Activated T-cell treated with anti-CD3 and anti-CD28 coated beads for 24 hours (primary cell): Measurements from ENCODE around the gene KNSTRN.

Source experiments
- DNase-seq: peaks from one replicate; pipeline ENCODE4 v3.0.0-alpha.2; 2020; ENCODE audit warnings: low read depth

Gene KNSTRN

DNA sequence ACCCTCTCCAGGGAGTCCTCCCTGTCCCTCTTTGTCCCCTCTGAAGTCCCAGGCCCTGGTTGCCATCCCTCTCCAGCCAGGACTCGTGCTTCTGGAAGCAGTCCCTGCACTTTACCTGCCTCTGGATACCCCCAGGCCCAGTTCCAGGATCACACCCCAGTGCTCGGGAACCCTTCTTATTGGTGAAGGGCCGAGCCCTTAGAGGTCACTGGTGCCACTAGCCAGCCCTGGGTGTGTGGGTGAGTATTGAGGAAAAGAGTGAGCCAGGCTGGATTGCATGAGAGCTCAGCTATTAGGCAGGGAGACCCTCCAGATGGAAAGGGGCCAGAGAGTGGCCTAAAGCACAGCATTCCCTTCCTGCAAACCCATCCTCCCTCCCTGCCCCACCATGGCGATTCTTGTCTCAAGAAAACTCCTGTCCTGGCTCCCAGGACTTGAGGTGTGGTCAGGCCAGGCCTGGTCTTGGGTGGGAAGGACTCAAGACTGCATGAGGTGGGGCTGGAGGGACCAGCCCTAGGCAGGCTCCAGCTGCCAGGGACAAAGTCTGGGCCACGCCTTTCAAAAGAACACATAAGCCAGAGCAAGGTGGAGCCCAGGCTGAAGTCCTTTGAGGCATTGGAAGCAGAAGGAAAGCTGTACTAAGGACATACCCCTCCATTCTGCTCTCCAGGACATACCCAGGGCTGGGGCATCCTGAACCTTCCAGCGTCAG is 36.5 kb upstream of the KNSTRN start:
- DNase-seq = no peak

DNA sequence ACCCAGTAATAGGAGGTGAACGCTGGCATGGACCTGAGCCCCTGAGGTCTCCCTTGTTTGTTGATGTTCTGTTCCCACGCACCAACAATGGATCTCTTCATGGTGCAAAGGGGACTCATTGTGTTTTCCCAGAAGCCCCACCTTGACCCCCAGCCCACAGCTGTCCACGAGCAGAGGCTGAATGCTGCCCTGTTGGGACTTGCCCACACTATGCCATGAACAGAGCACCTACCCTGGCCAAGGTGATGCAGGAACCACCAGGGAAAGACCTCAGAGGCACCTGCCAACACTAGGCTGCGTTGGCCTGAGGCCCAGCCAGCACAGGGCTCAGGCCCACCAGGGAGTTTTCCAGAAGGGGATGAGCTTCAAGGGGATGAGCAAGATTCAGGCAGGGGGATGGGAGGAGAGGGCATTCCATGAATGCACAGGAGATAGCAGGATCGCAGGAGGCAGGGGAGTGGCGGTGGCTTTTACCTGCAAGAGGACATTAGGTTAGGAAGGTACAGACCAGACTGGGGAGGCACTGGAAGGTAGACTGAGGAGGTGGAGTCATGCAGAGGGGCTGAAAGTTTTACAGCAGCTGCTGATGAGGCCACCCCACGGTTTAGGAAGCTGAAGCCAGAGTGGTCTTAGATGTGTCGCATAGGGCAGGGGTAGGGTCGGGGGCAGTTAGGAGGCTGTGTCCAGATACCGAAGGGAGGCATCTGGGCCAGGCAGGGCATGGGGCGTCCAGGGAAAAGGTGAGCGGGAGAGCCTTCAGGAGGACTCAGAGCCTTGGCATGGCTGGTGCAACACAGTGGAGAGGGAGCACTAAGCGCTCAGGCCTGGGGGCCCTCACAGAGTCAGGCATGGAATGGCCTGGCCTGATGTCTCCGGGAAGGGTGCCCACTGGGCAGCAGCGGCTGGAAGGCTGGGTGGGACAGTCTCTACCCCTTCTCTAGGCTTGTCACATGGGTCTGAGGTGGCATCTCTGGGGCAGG is 35.7 kb upstream of the KNSTRN start:
- DNase-seq = no peak

DNA sequence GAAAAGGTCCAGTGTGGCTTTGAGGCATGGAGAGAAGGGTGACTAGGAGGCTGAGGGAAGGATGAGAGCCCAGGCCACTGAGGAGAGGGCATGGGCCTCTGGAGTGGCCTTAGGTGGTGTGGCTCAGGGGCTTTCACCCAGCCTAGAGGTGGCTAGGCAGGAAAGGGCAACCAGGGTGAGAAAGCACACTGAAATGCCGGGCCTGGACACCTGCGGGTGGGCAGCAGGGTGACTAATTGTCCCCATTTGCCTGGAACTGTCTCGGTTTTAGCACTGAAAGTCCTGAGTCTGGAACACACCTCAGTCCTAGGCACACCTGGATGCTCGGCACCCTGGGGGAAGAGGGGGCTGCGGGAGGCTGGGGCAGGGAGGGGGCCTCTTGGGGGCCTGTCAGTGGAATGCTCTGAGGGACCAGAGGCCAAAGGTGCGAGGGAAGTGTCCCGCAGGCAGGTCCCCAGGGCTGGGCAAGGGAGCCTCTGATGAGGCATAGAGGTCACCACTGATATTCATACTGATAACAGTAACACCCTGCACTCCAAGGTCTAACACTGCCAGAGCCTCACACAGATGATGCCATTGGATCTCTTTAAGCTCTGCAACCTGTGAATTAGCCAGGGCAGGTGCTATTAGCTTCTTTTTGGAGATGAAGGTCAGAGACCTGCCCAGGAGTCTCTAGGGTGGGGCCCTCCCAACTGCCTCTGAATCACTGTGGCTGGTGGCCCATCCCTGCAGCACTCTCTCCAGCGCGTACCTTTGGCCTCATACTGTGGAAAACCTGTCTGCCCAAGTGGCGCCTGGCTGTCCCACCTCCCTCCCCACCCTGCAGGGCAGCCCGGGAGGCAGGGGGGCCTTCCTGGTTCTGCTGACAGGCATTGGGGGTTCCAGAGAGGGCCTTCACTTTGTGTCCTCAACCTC is 34.7 kb upstream of the KNSTRN start:
- DNase-seq = no peak

DNA sequence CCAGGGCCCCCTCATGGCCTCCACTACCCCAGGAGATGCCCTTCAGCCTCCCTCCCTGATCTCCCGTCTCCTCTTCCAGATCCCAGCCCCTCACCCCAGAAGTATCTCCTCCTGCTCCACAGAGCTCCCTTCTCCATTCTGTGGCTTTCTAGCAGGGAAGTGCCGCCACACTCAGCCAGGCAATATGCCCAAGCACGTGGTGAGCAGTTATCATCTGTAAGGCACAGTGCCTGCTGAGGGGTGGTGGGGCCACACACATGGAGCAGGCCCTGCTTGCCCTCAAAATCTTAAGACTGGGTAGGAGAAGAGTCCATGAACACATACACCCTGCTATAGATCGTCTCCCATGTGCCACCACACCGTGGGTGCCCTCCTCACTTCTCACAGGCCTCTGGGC is 34.0 kb upstream of the KNSTRN start:
- DNase-seq = no peak

DNA sequence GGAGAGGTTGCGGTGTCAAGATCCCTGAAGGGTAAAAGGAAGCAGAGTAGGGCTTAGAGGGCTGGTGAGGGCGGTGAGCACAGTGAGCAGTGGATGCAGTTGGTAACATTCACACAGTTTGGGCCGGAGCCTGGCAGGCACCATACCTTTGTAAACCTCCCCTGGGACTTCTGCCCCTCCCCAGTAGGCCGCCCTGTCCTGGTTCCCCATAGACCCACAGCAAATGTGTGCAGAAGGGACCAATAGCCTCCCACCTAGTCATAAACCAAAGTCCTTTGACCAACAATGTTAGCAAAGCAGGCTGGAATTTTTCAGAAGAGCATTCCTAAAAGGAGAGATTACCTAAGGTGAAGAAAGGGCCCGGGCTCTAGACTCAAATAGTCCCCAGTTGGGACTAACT is 33.4 kb upstream of the KNSTRN start:
- DNase-seq = no peak

DNA sequence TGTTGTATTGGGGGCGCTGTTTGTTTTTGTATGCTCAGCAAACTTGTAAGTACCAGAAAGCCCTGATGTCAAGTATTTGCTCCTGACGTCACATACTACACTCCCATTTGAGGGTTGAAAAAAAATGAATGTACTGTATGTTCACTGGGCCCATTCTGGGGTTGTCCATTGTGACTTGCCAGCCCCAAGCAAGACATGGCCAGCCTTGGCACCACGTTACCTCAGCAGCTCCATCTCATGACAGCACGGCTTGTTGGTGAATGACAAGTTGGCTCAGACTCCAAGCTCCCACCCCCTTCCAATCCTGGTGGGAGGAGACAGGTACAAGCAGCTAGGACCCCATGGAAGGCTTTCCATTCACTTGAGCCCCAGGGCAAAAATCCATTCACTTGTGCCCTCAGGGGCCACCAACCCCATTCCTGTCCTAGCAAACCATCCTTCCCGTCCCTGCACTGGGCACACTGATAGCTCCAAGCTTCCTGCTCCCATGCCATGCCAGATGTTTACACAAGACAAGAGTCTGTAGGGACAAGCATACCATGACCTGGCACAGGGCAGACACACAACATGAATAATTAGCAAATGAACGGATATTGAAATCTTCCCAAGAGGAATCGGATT is 30.1 kb upstream of the KNSTRN start:
- DNase-seq = no peak

DNA sequence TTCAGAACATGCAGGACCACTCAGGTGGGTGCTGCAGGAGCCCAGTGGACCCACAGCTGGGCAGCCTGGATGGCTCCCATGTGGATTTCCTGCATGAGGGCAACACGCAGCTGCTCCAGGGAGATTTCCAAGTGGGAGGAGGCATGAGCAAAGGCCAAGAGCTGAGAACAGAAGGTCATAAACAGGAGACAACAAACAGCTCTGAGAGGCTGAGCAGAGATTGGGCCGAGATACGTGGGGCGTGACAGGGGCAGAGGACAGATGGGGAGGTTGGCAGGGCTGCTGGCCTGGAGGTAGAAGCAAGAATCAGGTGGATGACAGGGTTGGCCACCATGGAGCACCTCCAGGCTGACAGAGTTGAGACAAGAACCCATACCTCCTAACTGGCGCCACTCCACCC is 28.8 kb upstream of the KNSTRN start:
- DNase-seq = no peak

DNA sequence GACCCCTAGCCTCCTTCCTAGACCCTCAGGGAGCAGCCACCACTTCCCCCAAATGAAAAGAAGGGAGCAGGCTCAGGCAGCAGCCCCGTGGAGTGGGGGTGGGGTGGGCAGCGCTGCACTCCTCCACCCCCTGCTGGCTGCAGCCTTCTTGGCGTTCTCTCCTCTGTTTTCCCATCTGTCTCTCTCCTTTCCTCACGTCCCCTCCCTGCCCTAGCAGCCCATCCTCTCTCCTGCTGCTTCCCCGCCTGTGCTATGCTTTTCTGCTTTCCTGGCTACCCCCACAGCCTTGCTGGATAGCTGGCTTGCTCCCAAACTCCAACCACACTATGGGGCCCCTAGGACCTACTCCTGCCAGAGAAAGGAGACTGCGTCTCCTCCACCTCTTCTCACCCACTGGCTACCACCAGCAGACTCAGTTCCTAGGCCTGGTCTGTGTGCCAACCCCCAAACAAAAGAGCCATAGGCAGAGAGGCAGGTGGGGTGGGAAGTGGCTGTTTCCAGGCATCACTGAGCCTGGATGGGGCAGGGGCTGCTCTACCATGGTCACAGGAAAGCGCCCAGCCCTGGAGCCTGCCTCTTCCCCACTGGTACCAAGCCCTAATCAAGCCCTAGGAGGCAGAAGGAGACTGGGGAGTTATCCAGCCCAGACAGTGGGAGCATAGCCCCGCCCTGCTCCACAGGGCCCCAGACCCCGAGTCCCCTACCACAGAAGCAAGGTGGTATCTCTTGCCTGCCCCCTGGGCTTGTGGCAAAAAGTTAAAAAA is 27.9 kb upstream of the KNSTRN start:
- DNase-seq = no peak

DNA sequence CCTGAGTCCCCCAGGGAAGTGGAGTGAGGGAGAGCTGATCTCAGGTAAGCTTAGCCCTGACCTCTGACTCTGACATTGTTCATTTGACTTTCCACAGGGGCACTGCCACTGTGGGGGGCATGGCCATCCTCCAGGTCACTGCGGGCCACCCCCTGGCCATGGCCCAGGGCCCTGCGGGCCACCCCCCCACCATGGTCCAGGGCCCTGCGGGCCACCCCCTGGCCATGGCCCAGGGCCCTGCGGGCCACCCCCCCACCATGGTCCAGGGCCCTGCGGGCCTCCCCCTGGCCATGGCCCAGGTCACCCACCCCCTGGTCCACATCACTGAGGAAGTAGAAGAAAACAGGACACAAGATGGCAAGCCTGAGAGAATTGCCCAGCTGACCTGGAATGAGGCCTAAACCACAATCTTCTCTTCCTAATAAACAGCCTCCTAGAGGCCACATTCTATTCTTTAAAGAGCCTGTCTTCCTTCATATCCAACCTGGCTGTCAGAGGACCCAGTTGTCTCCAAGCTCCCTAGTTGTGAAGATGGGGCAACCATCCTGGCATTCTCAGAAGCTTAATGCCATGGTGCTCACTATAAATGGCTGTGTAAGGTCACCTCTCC is 26.4 kb upstream of the KNSTRN start:
- no peak for DNase-seq

DNA sequence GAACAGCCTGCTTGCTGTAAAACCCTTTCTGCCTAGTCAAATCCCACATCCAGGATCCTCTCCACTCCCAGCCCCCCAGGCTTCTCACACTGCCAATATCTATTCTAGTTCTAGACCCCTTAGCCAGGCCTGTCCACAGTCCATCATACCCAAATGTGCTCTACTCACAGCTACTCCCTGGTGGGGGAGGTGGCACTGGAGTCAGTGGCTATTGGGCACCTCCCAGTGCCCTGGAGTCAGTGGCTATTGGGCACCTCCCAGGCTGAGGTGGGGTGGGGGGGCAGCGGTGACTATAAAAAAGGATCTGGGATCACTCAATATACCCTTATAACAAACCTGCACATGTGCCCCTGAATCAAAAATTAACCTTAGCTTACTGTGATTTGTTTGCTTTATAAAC is 25.3 kb upstream of the KNSTRN start:
- no peak for DNase-seq

DNA sequence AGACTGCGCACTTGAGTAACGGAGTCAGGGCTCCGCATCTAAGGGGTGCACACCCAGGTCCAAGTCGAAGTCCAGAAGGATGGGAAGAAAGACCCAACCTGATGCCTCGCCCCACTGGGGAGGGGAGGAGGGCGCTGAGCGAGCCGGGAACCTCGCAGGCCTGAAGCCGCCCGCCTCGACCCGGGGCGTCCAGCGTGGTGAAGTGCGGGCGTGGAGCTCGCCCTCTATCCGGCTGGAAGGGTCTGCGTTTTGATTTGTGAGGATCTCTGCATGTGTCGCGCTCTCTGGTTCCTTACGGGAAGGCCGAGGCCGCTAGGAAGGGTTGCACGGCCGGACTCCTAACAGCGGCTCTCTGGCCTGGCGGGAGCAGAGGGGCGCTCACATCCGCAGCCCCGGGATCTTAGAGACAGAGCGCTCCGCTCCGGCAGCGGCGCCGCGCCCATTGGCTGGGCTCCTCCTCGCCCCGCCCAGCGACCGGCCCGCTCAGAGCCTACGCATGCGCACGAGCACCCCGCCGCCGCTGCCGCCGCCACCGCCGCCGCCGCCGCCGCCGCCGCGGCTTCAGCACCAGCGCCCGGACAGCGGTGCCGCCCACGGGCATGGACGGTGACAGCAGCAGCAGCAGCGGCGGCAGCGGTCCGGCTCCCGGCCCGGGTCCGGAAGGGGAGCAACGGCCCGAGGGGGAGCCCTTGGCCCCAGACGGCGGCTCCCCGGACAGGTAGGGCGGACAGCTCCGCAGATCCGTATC is 24.6 kb upstream of the KNSTRN start, which contains the start of gene DISP2:
Gene DISP2 (plus strand): TSS at position 497 of the 748 bp plus-strand sequence. CDS start 103 bp downstream, at position 600.
- DNase-seq = peak; percentile 86

DNA sequence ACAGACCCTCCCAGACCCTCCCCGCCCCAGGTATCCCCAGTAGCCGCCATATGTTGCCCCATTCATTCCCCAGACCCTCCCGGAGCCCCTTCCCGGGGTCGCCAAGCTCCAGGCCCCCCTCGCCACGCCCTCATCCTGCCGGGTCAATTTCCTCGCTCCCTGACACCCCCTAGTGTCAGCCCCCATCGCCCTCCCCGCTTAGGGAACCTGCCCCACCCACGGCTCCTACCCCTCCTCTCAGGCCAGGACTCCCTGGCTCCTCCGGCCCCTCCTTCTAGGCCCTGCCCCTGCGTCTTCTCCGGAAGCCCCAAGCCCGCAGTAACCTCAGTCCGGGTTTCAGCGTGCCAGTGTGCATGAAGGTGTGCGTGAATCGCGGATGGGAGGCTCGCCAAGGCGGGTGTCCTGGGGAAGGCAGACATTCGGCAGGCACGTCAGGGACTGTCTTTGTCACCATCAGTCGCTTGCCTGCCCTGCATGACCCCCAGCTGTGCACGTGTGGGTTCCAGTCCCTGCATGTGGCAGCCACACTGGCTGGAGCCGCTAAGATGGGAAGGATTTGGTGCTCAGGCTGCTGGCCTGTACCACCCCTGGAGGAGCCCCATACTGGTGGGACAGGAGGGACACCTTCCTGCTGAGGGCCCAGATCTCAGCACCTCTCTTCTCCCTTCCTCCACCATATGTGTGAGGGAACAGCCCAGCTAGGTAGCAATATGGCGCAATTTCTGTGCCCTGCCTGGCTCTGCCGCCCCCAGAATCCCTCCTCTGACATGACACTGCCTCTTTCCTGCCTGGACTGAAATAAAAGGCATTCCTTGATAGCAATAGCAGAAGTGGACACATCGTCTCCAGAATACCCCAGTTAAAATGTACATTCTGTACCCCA is 23.8 kb upstream of the KNSTRN start:
- no peak for DNase-seq

DNA sequence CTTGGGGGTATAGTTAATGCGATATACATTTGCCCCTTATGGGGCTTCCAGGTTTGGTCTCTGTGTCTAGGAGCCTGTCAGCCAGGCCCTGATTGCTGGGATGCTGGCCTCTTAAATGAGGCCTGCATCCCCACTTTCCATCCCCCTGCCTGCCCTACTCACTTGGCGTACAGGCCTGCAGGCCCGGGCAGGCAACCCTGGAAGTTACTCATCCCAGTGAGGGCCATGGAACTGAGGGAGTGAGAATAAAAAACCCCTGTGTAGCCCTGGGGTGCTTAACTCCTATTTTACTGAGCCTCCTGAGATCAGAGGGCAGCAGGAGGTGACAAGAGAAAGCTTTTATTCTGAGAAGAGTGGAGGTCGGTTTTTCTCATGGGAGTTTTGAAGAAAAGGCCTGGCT is 22.5 kb upstream of the KNSTRN start:
- DNase-seq = no peak

DNA sequence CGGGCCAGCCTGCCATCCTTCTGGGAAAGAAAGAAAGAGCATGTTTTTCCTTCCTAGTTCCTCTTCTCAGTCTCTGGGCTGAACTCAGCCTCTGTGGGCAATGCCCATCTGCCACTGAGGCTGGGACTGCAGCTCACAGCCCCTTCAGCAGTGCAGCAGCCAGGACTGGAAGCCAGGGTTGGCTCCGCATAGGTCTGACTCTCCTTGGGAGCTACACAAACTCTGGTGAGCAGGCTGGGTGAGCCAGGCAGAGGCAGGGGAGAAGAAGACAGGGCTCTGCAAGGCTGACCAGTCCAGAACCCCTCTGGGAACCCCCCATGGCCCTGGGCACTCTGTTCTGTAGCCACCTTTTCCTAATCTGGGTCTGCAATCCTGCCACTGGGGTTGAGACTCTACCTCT is 20.9 kb upstream of the KNSTRN start:
- no peak for DNase-seq

DNA sequence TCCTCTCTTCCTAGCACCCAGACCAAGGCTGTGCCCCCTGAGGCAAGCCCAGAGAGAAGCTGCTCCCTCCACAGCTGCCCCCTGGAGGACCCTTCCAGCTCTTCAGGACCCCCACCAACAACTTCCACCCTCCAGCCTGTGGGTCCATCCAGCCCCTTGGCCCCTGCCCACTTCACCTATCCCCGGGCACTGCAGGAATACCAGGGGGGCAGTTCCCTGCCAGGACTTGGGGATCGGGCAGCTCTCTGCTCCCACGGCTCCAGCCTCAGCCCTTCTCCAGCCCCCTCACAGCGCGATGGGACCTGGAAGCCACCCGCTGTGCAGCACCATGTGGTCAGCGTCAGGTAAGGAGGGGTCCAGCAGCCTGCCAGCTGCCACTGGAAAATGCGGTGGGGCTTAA is 18.9 kb upstream of the KNSTRN start:
- DNase-seq = no peak

DNA sequence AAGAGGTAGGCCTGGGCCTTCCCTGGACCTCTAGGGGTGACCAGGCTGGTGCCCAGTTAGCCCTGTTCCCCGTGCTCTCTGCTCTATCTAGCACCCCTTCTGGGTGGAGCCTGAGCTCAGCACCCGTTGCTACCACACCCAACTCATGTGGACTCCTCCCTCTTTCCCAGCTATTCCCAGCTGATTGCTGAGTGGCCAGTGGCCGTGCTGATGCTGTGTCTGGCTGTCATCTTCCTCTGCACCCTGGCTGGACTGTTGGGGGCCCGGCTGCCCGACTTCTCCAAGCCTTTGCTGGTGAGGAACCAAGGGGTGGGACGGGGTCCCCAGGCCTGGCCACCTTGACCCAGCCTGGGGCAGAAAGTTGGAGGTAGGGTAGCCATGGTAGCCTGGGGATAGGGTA is 18.3 kb upstream of the KNSTRN start:
- no peak for DNase-seq

DNA sequence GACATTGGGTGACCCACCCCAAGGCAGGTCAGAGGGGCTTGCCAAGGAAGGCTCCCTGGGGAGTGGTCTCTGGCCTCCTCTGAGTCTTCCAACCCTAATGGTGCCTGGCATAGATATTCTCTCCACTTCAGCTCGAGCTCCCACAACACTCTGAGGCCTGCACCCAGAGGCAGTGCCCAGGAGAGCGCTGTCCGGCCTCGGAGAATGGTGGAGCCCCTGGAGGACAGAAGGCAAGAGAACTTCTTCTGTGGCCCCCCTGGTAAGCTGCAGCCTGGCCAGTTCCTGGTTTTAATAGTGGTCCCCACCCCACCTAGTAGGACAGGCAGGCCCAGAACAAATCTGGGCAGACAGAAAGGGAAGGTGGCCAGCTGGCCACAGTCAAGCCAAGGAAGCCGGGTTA is 17.5 kb upstream of the KNSTRN start:
- no peak for DNase-seq

DNA sequence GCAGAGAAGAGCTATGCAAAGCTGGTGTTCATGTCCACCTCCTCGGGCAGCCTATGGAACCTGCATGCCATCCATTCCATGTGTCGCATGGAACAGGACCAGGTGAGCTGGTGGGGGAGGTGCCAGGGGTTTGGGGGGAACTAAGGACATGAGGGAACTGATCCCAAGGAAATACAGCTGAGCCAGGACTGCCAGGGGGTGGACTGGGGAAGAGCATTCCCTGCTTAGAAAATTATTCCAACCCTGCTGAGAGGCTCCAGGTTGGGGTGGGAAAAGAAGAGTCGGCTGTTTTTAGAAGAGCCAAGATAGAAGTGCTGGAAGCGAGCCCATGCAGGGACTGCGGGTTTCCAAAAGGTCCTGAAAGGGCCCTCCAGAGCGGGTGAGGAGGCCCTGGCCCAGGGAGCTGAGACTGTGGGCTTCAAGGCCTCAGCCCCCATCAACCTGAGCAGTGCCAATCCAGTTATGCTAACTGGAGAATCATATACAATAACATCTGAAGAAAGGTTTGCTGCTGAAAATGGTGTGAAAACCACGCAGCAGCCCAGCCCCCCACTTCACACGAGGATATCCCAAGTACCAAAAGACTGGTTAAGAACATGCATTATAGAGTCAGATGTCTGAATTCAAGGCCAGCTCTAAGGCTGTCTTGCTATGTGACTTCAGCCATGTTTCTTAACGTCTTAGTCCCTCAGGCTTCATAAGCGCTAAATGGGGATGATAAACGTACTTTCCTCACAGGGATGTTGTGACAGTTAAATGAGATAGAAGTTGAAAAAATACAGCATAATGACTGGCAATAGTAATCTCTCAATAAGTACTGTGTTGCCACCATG is 16.7 kb upstream of the KNSTRN start:
- DNase-seq = no peak
